ENCODE results near the gene CCDC8.
"Not testable (repeated sequence)": the region's sequence is repeated elsewhere in the genome, so short reads cannot be mapped to it uniquely, and the experiment has no call there.

Gene CCDC8, protein sequence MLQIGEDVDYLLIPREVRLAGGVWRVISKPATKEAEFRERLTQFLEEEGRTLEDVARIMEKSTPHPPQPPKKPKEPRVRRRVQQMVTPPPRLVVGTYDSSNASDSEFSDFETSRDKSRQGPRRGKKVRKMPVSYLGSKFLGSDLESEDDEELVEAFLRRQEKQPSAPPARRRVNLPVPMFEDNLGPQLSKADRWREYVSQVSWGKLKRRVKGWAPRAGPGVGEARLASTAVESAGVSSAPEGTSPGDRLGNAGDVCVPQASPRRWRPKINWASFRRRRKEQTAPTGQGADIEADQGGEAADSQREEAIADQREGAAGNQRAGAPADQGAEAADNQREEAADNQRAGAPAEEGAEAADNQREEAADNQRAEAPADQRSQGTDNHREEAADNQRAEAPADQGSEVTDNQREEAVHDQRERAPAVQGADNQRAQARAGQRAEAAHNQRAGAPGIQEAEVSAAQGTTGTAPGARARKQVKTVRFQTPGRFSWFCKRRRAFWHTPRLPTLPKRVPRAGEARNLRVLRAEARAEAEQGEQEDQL

DNA sequence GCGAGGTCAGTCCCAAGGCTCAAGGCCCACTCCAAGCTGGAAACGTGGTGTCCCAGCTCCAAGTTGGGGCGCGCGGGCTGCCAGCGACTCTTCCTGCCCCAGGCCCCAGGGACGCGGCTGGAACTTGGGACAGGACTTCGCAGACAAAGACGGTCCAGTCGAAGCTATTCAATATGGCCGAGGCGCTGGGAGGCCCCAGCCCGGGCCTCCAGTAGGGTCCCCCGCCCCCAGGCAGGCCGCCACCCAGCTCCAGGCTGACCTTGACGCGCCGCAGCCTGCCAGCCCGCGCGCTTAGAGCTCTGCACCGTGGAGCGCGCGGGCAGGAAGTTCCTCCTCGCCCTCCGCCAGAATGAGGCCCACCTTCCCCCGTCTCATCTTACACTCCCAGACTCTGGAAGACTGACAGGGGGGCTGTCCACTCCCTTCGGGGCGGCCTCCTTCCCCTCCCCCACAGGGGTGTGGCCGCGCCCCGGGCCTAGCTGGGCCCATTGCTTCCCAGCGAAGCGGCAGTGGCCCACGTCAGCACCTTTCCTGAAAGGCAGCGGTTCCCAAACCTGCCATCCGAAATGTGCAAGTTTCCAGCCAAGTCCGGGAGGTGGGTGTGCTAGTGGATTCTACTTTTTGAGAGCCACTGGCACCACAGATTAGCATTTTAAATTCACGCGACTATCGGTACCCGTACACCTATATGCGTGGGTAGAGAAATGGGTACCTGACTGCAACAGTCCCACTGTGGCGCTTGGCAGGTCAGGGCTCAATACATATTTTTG, at the start of gene CCDC8:
Gene CCDC8, minus strand, starts transcription at position 303 of the 770 bp plus-strand sequence. CDS start 754 bp downstream, outside the sequence.
- no peak for DNase-seq

DNA sequence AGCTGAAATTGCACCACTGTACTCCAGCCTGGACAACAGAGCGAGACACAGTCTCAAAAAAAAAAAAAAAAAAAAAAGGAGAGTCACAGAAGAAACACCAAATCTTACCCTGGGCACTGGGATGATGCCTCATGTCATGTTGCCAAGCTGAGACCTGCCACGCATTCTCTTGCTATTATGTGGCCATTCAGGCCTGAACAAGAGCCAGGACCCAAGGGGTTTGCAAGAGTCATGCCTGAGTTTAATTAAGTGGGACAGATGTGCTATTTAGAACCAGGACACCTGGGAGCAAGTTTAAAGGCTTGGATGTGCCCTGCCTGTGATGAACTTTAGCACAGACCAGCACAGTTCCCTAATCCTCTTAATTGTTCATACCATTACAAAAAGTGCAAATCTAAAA, 48.2 kb upstream of the CCDC8 start:
- DNase-seq: no peak

GRCh38 chr19:46460981-46461380, 47.6 kb upstream of the CCDC8 start:
- no peak for DNase-seq

DNA sequence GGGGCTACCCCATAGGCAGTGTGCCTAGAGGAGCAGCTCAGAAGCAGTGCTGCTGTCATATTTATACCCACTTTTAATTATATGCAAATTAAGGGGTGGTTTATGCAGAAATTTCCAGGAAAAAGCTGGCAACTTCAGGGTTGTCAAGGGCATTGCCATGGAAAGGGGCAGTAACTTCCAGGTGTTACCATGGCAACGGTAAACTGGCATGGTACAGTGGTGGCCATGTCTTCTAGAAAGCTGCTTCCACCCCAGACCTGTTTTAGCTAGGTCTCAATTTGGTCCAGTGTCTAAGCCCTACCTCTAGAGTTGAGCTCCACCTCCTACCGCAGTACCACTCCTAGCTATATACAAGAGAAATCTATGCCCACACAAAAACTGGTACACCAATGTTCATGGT, 46.7 kb upstream of the CCDC8 start:
- DNase-seq: no peak

DNA sequence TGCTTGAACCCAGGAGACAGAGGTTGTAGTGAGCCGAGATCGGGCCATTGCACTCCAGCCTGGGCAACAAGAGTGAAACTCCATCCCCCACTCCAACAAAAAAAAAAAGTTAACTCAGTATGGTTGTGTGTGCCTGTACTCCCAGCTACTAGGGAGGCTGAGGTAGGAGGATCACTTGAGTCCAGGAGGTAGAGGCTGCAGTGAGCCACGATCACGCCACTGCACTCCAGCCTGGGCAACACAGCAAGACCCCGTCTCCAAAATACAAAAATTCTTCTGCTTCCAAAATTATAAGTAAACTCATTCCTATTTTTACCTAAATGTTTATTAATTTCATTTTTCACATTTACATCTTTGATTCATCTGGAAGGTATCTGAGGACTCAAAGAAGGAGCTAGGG, 43.6 kb upstream of the CCDC8 start:
- no peak for DNase-seq

DNA sequence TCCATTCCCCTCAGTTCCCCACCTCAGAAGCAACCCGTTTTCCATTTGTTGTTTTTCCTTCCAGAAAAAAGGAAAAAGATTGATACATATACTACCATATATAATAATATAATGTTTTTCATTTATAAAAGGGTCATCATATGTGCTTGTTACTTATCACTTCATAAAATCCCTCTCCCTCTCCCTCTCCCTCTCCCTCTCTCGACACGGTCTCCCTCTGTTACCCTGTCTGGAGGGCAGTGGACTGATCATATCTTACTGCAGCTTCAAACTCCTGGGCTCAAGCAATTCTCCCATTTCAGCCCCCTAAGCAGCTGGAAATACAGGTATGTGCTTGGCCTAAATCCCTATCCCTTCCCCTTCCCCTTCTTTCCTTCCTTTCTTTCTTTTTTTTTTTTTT, 40.9 kb upstream of the CCDC8 start:
- DNase-seq: no peak

DNA sequence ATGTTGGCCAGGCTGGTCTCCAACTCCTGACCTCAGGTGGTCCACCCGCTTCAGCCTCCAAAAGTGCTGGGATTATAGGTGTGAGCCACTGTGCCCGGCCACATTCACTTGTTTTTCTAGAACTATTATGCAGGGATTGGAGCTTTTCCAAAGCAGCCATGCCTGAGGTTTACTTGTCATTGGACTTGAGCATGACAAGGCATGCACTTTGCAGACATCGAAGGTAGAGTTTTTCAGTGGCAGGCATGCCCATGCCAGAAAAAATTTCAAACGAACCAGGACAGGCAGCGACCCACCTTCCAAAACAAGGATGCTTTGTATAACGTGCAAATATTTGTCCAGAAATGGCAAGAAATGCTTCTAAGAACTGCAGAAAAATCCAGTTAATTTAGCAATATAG, 40.3 kb upstream of the CCDC8 start:
- no peak for DNase-seq

DNA sequence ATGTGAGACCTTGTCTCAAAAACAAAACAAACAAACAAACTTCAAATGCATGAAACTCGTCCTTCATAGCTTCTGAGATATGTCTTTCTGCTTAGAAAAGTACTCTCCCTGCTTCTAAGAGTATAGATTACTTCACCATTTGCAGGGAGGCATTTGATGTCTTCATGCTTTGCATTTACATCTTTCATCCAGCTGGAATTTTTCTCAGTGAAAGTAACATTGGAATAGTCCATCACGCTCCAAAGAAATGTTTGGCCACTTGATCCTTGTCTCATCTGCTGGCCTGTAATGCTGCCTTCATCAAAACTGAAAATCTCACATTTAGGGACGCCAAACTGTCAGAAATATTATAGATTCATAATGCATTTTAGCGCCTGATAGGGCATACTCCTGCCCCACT, 38.8 kb upstream of the CCDC8 start:
- no peak for DNase-seq

DNA sequence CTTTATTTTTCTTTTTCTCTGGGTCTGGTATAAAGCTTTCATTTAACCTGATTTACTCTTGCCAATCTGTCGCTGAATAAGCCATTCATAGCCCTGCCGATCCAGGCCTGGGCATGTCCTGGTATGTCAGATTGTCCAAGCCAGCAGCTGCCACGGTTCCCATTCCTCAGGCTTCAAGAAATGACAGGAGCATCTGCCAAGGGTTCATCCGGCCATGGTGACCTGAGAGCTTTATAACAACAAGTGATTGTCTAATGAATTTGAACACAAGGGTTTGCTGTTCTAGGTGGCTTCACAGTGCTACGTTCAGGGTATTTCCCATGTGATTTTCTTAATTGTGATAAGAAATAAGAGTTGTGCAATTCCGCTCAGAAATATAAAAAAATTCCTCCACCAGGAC, 38.0 kb upstream of the CCDC8 start:
- no peak for DNase-seq

GRCh38 chr19:46450737-46451136, 37.4 kb upstream of the CCDC8 start:
- no peak for DNase-seq

GRCh38 chr19:46449228-46449627, 35.9 kb upstream of the CCDC8 start:
- DNase-seq: no peak

- no peak for DNase-seq
Observed at GRCh38 chr19:46448601-46449000, 35.2 kb upstream of the CCDC8 start.

GRCh38 chr19:46447824-46448223, 34.5 kb upstream of the CCDC8 start:
- no peak for DNase-seq

- no peak for DNase-seq
Observed at GRCh38 chr19:46447006-46447405, 33.6 kb upstream of the CCDC8 start.

- no peak for DNase-seq
Observed at GRCh38 chr19:46446021-46446420, 32.7 kb upstream of the CCDC8 start.

GRCh38 chr19:46442808-46443450, 29.6 kb upstream of the CCDC8 start:
- no peak for DNase-seq

DNA sequence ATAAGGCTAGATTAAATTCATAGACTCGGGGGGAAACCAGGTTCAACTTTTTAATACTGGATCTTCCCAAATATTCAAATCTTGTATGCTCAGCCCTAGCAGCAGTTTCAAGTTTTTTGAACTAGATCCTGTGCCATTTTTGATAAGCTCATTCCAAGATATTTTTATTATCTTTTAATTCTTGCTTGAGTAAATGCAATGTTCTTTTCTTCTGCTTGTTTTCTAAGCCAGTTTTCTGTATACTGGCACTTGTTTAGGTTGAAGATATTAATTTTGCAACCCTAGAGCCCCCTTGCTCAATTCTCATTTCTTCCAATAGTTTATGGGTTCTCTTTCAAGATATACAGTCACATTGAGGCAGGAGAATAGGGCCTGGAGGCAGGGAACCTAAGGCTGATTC, 28.5 kb upstream of the CCDC8 start:
- DNase-seq: no peak

DNA sequence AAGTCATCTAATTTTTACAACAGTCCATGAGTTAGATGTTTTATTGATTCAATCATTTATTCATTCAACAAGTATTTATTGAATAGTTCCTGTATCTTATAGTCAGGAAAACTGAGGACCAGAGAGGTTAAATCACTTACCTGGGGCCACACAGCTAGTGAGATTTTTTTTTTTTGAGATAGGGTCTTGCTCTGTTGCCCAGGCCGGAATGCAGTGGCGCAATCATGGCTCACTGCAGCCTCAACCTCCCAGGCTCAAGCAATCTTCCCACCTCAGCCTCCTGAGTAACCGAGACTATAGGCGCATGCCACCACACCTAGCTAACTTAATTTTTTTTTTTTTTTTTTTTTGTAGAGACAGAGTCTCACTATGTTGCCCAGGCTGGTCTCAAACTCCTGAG, 22.3 kb upstream of the CCDC8 start:
- DNase-seq: not testable (repeated sequence)

GRCh38 chr19:46435009-46435408, 21.6 kb upstream of the CCDC8 start:
- no peak for DNase-seq

GRCh38 chr19:46433470-46433869, 20.1 kb upstream of the CCDC8 start:
- DNase-seq: not testable (repeated sequence)

GRCh38 chr19:46431824-46432223, 18.5 kb upstream of the CCDC8 start:
- no peak for DNase-seq

- no peak for DNase-seq
Observed at GRCh38 chr19:46429999-46430398, 16.6 kb upstream of the CCDC8 start.
